ENCODE data around the gene RSL24D1.

Gene RSL24D1

DNA sequence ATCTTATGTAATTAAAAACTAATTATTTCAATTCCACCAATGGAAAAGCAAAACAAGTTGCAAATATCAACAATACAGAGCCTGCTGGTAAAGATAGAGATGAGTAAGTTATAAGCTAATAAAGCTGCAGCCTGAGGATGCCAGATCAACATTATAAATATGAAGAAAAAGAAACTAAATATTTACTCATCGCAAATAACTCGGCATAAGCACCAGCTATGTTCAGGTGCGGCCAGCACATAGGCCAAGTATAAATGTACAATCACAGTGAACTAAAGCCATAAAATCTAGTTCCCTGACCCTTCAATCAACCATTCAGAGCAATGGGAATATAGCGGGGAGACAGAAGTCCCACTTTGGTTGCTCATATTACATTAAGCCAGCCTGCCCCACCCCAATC lies 7.7 kb upstream of the RSL24D1 start:
- no peak overlapping the region for H3K27ac ChIP-seq
- H3K27me3 ChIP-seq, result no peaks in the 10 kb centered on the region
- peaks cover 3 to 6% of the 10 kb centered on the region in 2 experiments for H3K4me1 ChIP-seq (ENCODE audit: control insufficient read depth in 1 of 2, insufficient read depth in 1 of 2, low read depth in 1 of 2, low read length in 1 of 2)
- no peaks in the 10 kb centered on the region for H3K9me3 ChIP-seq
- TF ChIP-seq, protein P1, sequence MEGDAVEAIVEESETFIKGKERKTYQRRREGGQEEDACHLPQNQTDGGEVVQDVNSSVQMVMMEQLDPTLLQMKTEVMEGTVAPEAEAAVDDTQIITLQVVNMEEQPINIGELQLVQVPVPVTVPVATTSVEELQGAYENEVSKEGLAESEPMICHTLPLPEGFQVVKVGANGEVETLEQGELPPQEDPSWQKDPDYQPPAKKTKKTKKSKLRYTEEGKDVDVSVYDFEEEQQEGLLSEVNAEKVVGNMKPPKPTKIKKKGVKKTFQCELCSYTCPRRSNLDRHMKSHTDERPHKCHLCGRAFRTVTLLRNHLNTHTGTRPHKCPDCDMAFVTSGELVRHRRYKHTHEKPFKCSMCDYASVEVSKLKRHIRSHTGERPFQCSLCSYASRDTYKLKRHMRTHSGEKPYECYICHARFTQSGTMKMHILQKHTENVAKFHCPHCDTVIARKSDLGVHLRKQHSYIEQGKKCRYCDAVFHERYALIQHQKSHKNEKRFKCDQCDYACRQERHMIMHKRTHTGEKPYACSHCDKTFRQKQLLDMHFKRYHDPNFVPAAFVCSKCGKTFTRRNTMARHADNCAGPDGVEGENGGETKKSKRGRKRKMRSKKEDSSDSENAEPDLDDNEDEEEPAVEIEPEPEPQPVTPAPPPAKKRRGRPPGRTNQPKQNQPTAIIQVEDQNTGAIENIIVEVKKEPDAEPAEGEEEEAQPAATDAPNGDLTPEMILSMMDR (IDR thresholded peaks at IDR 0.05), result no peak
- H3K36me3 ChIP-seq, result peaks cover 62% of the 10 kb centered on the region
- H3K4me3 ChIP-seq (ENCODE audit: low read depth in 1 of 2, low read length in 1 of 2), result no peak overlapping the region

DNA sequence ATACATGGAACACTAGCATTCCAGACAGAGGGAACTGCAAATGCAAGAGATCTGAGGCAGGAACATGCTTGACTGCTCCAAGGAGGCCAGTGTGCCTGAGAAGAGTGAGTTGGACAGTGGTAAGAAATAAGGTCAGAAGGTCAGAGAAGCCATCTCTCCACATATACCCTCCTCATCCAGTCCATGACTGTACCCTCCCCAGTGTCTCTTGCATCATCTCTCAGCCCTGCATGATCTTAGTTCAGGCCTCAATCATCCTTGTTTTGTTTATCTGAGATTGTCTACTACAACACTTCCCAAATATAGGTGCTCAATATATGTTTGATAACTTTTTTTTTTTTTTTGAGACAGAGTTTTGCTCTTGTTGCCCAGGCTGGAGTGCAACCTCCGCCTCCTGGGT lies 5.5 kb upstream of the RSL24D1 start:
- H3K4me3 ChIP-seq (ENCODE audit: low read depth in 1 of 2, low read length in 1 of 2), result no peak overlapping the region
- H3K27ac ChIP-seq, result peak overlapping the region; percentile 46
- TF ChIP-seq, protein P1 (IDR thresholded peaks at IDR 0.05), result no peak
- no peaks in the 10 kb centered on the region for H3K9me3 ChIP-seq
- peaks cover 10 to 13% of the 10 kb centered on the region in 2 experiments for H3K4me1 ChIP-seq (ENCODE audit: control insufficient read depth in 1 of 2, insufficient read depth in 1 of 2, low read depth in 1 of 2, low read length in 1 of 2)
- H3K27me3 ChIP-seq, result no peaks in the 10 kb centered on the region
- H3K36me3 ChIP-seq, result peaks cover 49% of the 10 kb centered on the region

DNA sequence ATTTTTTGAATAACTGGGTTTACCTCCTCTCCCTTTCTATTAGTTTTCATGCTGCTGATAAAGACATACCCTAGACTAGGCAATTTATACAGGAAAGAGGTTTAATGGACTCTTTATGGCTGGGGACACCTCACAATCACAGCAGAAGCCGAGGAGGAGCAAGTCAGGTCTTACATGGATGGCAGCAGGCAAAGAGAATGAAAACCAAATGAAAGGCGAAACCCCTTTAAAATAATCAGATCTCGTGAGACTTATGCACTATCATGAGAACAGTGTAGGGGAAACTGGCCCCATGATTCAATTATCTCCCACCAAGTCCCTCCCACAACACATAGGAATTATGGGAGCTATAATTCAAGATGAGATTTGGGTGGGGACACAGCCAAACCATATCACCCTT lies 2.0 kb upstream of the RSL24D1 start:
- Histone ChIP-seq H3K9me3 (no peaks in the 10 kb centered on the region), H3K4me1 (ENCODE audit: control insufficient read depth in 1 of 2, insufficient read depth in 1 of 2, low read depth in 1 of 2, low read length in 1 of 2) (peaks cover 35 to 38% of the 10 kb centered on the region in 2 experiments), H3K4me3 (ENCODE audit: low read depth in 1 of 2, low read length in 1 of 2) (no peak overlapping the region), H3K27ac (no peak overlapping the region), H3K36me3 (peaks cover 21% of the 10 kb centered on the region), H3K27me3 (no peaks in the 10 kb centered on the region)
- TF ChIP-seq, protein P1 (IDR thresholded peaks at IDR 0.05), result no peak

DNA sequence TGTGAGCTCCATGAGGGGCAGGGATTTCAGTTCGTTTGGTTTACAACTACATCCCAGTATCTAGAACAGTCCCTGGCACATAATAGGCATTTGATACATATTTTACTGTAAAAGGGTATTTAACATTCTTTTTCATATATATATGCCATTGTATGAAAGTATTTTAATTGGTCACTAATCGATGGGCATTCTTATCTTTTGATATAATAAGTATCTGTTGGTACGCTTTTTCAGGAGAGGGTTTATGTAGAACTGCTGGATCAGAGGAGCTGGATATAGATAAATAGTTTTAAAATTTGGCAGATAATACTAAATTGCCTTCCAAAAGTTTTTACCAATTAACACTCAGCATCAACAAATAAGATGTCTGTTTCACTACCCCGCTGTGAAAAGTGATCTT lies 978 bp upstream of the RSL24D1 start:
- H3K27me3 ChIP-seq, result no peaks in the 10 kb centered on the region
- TF ChIP-seq, protein P1 (IDR thresholded peaks at IDR 0.05), result no peak
- H3K36me3 ChIP-seq, result peaks cover 14% of the 10 kb centered on the region
- peaks cover 40 to 45% of the 10 kb centered on the region in 2 experiments for H3K4me1 ChIP-seq (ENCODE audit: control insufficient read depth in 1 of 2, insufficient read depth in 1 of 2, low read depth in 1 of 2, low read length in 1 of 2)
- H3K4me3 ChIP-seq (ENCODE audit: low read depth in 1 of 2, low read length in 1 of 2), result peak overlapping the region; percentile 71 to 92
- no peaks in the 10 kb centered on the region for H3K9me3 ChIP-seq
- H3K27ac ChIP-seq, result peak overlapping the region; percentile 94

DNA sequence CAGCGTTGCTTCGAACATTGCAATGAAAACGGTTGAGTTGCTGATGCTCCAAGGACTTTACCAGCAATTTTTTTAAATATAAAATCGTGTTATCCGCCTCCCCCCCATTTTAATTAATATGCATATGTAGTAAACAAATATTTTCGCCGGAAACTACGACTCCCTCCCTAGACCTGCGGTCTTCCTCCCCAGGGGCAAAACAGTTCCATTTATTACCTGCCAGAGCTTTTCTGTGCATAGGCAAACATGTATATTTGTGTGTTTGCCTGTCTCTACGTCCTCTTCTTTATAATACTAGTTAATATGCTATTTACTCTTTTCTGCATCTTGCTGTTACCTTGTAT lies 593 bp upstream of the RSL24D1 start:
- Histone ChIP-seq H3K4me3 (ENCODE audit: low read depth in 1 of 2, low read length in 1 of 2) (peak overlapping the region; percentile 71 to 92), H3K27ac (peak overlapping the region; percentile 94), H3K4me1 (ENCODE audit: control insufficient read depth in 1 of 2, insufficient read depth in 1 of 2, low read depth in 1 of 2, low read length in 1 of 2) (peaks cover 40 to 45% of the 10 kb centered on the region in 2 experiments), H3K36me3 (peaks cover 13% of the 10 kb centered on the region), H3K27me3 (no peaks in the 10 kb centered on the region), H3K9me3 (no peaks in the 10 kb centered on the region)
- TF ChIP-seq, protein P1 (IDR thresholded peaks at IDR 0.05), result no peak

DNA sequence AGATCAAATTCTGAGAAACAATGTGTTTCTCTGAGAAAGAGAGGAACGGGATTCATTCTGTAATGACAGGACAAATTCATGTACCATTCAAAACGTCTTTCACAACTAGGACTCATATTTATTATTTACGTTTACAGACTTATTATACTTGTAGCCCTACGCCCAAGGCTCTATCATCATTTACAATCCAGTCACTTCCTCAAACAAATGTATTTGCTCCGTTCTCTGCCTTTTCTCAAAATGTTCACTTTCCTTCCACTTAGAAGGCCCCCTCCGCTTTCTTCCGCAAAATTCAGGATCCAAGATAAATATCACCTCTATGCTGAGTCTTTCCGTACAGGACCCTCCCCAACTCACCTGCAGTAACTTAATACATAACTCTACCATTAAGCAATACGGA lies 745 bp downstream of the RSL24D1 start:
- TF ChIP-seq, protein P1 (IDR thresholded peaks at IDR 0.05), result no peak
- H3K27ac ChIP-seq, result peak overlapping the region; percentile 94
- H3K36me3 ChIP-seq, result peaks cover 16% of the 10 kb centered on the region
- peaks cover 40 to 45% of the 10 kb centered on the region in 2 experiments for H3K4me1 ChIP-seq (ENCODE audit: control insufficient read depth in 1 of 2, insufficient read depth in 1 of 2, low read depth in 1 of 2, low read length in 1 of 2)
- H3K27me3 ChIP-seq, result no peaks in the 10 kb centered on the region
- peak overlapping the region; percentile 71 to 92 for H3K4me3 ChIP-seq (ENCODE audit: low read depth in 1 of 2, low read length in 1 of 2)
- no peaks in the 10 kb centered on the region for H3K9me3 ChIP-seq

Data from neutrophil (primary cell).